Endothelial cell of umbilical vein (primary cell): Measurements from ENCODE around the gene XDH. TPM values are rescaled to one million over a fixed set of nuclear protein-coding genes. Genes with fewer than 3 reads are reported as not detected.

Experiments used
- BruUV-seq: library from RNA; stranded (reverse); fragments of 400-500 nt; replicated peaks from 2 replicates; lab custom pipeline; 2021; lab: Mats Ljungman, UMichigan
- CTCF ChIA-PET: fragments of 300-600, 350-600 bp; sonication (Branson Sonifier 250); formaldehyde crosslinking; loops from one replicate; lab custom pipeline; 2021; ENCODE audit warnings: antibody characterized with exemption, inconsistent platforms; lab: Charles Lee
- POLR2A ChIA-PET: fragments of 300-600, 350-600 bp; sonication (Branson Sonifier 250); formaldehyde crosslinking; loops from one replicate; lab custom pipeline; 2021; ENCODE audit warnings: antibody characterized with exemption, inconsistent platforms; lab: Charles Lee
- DNase-seq: peaks from one replicate; pipeline ENCODE4 v3.0.0-alpha.2; 2011; ENCODE audit warnings: low read depth, low spot score
- FAIRE-seq: peaks from 2 replicates; lab custom pipeline; 2011; peaks lifted over from hg19 to GRCh38; lab: Jason Lieb, UNC
- H2AFZ ChIP-seq: 2 replicates; pipeline ENCODE4 v1.6.0; 2012; ENCODE audit warnings: low read depth, low read length, control low read depth, inconsistent platforms
- H3K27ac ChIP-seq: 2 replicates; pipeline ENCODE4 v1.5.1; 2011; ENCODE audit warnings: low read depth, mild to moderate bottlenecking, control low read depth, low read length, moderate library complexity; ENCODE audit not compliant: insufficient read depth
- H3K27me3 ChIP-seq, 2 experiments: 2 replicates each; pipeline versions ENCODE4 v1.6.0 to v1.6.1; 2011; ENCODE audit warnings: low read length in 2 of 2, mixed read lengths in 1 of 2; ENCODE audit not compliant: control insufficient read depth in 2 of 2, insufficient read depth in 2 of 2
- H3K36me3 ChIP-seq, 2 experiments: 2 replicates in 1 of 2; 3 replicates in 1 of 2; pipeline ENCODE4 v1.5.1; 2011; ENCODE audit warnings: low read length in 2 of 2, mild to moderate bottlenecking in 1 of 2, moderate library complexity in 1 of 2; ENCODE audit not compliant: control insufficient read depth in 2 of 2, insufficient read depth in 2 of 2; ENCODE audit errors: extremely low read depth in 1 of 2
- H3K4me1 ChIP-seq: 3 replicates; pipeline ENCODE4 v1.5.1; 2011; ENCODE audit warnings: mild to moderate bottlenecking, low read length; ENCODE audit not compliant: control insufficient read depth, insufficient read depth; ENCODE audit errors: extremely low read depth
- H3K4me2 ChIP-seq: 2 replicates; pipeline ENCODE4 v1.6.1; 2011; ENCODE audit warnings: low read length, control low read depth, mixed read lengths; ENCODE audit not compliant: insufficient read depth
- H3K4me3 ChIP-seq, 3 experiments: fragments of 200-600 bp in 1 of 3; sonication (generic), shearing (Covaris generic) in 1 of 3; replicated peaks in 1 of 3; 2 replicates each; pipeline ENCODE4 v1.5.1; 2011 to 2016; ENCODE audit warnings: control low read depth in 3 of 3, low read length in 3 of 3, mild to moderate bottlenecking in 2 of 3, inconsistent platforms in 1 of 3, low read depth in 1 of 3, moderate library complexity in 1 of 3; ENCODE audit not compliant: insufficient read depth in 1 of 3
- H3K79me2 ChIP-seq: 2 replicates; pipeline ENCODE4 v1.6.0; 2012; ENCODE audit warnings: low read length, inconsistent platforms; ENCODE audit not compliant: control insufficient read depth, insufficient read depth
- H3K9ac ChIP-seq: replicated peaks from 2 replicates; pipeline ENCODE3; 2011; ENCODE audit warnings: low read length, control low read depth; ENCODE audit not compliant: insufficient read depth; ENCODE audit errors: extremely low read depth
- H3K9me1 ChIP-seq: replicated peaks from 3 replicates; pipeline ENCODE4 v1.6.0; 2011; ENCODE audit warnings: mild to moderate bottlenecking, low read length; ENCODE audit not compliant: control insufficient read depth, insufficient read depth; ENCODE audit errors: extremely low read depth
- H3K9me3 ChIP-seq: replicated peaks from 2 replicates; pipeline ENCODE4 v1.5.1; 2012; ENCODE audit warnings: low read length, inconsistent platforms; ENCODE audit not compliant: control insufficient read depth, insufficient read depth
- H4K20me1 ChIP-seq: replicated peaks from 2 replicates; pipeline ENCODE3; 2011; ENCODE audit warnings: mild to moderate bottlenecking, low read length; ENCODE audit not compliant: control insufficient read depth, insufficient read depth; ENCODE audit errors: extremely low read depth
- CTCF ChIP-seq, 2 donors: IDR thresholded peaks; 1 replicate in 1 of 2; 2 replicates in 1 of 2; pipeline ENCODE4 v1.5.1; 2011; ENCODE audit warnings: low read length in 2 of 2, mild to moderate bottlenecking in 2 of 2, moderate library complexity in 2 of 2, control low read depth in 1 of 2, inconsistent platforms in 1 of 2, low read depth in 1 of 2; ENCODE audit not compliant: insufficient read depth in 1 of 2; ENCODE audit errors: extremely low read depth in 1 of 2
- EZH2 ChIP-seq: IDR thresholded peaks from 2 replicates; pipeline ENCODE4 v1.6.1; 2012; ENCODE audit warnings: borderline replicate concordance, low read depth, mild to moderate bottlenecking, moderate library complexity, low read length, inconsistent platforms; ENCODE audit not compliant: severe bottlenecking
- FOS ChIP-seq: IDR thresholded peaks from 2 replicates; pipeline ENCODE4 v1.6.1; 2011; ENCODE audit warnings: mild to moderate bottlenecking, low read length, moderate library complexity, borderline replicate concordance; ENCODE audit not compliant: insufficient read depth
- GATA2 ChIP-seq: IDR thresholded peaks from 2 replicates; pipeline ENCODE4 v1.7.0; 2011; ENCODE audit warnings: low read depth, mild to moderate bottlenecking, moderate library complexity, mixed read lengths, low read length; ENCODE audit not compliant: insufficient read length, insufficient read depth
- JUN ChIP-seq: IDR thresholded peaks from 2 replicates; pipeline ENCODE4 v1.6.1; 2011; ENCODE audit warnings: borderline replicate concordance, low read depth; ENCODE audit not compliant: insufficient read length, insufficient read depth
- MAX ChIP-seq: IDR thresholded peaks from 2 replicates; pipeline ENCODE4 v1.6.1; 2011; ENCODE audit not compliant: insufficient read depth, insufficient read length
- MYC ChIP-seq: IDR thresholded peaks from one replicate; pipeline ENCODE4 v1.6.1; 2011; ENCODE audit warnings: mild to moderate bottlenecking, low read depth, low read length
- POLR2A ChIP-seq: IDR thresholded peaks from 2 replicates; pipeline ENCODE4 v1.6.1; 2012; ENCODE audit warnings: low read depth, mild to moderate bottlenecking, control low read depth, low read length
- POLR2AphosphoS5 ChIP-seq: IDR thresholded peaks from 2 replicates; pipeline ENCODE4 v1.6.1; 2012; ENCODE audit warnings: low read depth, mild to moderate bottlenecking, control low read depth, low read length, moderate library complexity; ENCODE audit not compliant: insufficient read depth
- dilution Hi-C: fragments of 300-500 bp; cut with MboI; formaldehyde crosslinking; loops from one replicate; pipeline ENCODE4 v1.15.0; 2019; ENCODE audit warnings: low sequenced_read_pairs; ENCODE audit not compliant: extremely low pct_ligation_motif_present
- intact Hi-C: fragments of 100-400 bp; cut with micrococcal nuclease; formaldehyde crosslinking; loops from one replicate; pipeline ENCODE4 v1.10.0; 2022
- polyA plus RNA-seq, 4 experiments: library from polyadenylated mRNA; depleted of rRNA in 3 of 4; stranded (reverse) in 3 of 4; unstranded in 1 of 4; fragments of >200 nt; gene quantifications; 2 replicates each; pipeline versions ENCODE4 v1.2.1 to v1.2.3, GENCODE V29; 2011 to 2012; ENCODE audit warnings: missing spikeins in 1 of 4
- total RNA-seq: library from RNA; stranded (reverse); gene quantifications from 2 replicates; pipeline ENCODE4 v1.2.3, GENCODE V29; 2021

XDH gene
- total and polyA plus RNA-seq, 2 donors (not counting 3 experiments of a cell fraction or from before 2014, with no cell fraction given) = not detected

- CTCF ChIA-PET = no interaction called here
- Histone ChIP-seq H3K79me2 (no peaks in the 10 kb centered on the region), H3K9me3 (no peaks in the 10 kb centered on the region), H4K20me1 (no peaks in the 10 kb centered on the region), H3K4me3 (no peak overlapping the region), H3K9me1 (no peaks in the 10 kb centered on the region), H3K4me1 (no peaks in the 10 kb centered on the region), H2AFZ (no peak overlapping the region), H3K9ac (no peak overlapping the region), H3K4me2 (no peak overlapping the region), H3K27me3 (no peaks in the 10 kb centered on the region), H3K27ac (no peak overlapping the region), H3K36me3 (no peaks in the 10 kb centered on the region)
- no peak for TF ChIP-seq GATA2
- TF ChIP-seq MAX = no peak
- TF ChIP-seq FOS = no peak
- no peak for TF ChIP-seq JUN
- no peak for TF ChIP-seq POLR2AphosphoS5
- no peak for TF ChIP-seq MYC
- TF ChIP-seq EZH2 = no peak
- no peak for TF ChIP-seq POLR2A
- no peak for TF ChIP-seq CTCF (IDR thresholded peaks at IDR 0.05; ENCODE audit: extremely low read depth in 1 of 2, insufficient read depth in 1 of 2, low read depth in 1 of 2, low read length in 2 of 2)
- intact Hi-C loops (no loop called here), dilution Hi-C loops (no loop called here)
- no peak for DNase-seq
- POLR2A ChIA-PET = no interaction called here
- BruUV-seq = no TSS peak
- no peak for FAIRE-seq
Measured at GRCh38 chr2:31413862-31414550, 536 bp downstream of the XDH start.
